RWPE1 (cell line): Measurements from ENCODE around the gene NMUR1.

ENCODE experiments used
- CTCF ChIA-PET: fragments of 350-600 bp; sonication (Branson Sonifier 250); formaldehyde crosslinking; extraction: SDS; loops from one replicate; lab custom pipeline; 2021; lab: Yijun Ruan, JAX
- POLR2A ChIA-PET: fragments of 400-600 bp; formaldehyde crosslinking; extraction: SDS; loops from one replicate; lab custom pipeline; 2020; ENCODE audit warnings: antibody characterized with exemption; ENCODE audit not compliant: low non-redundant PET; lab: Yijun Ruan, JAX
- DNase-seq: peaks from one replicate; pipeline ENCODE4 v3.0.0; 2012; ENCODE audit warnings: low spot score
- H3K27ac ChIP-seq: fragments of 450-650 bp; 2 replicates; pipeline ENCODE4 v1.5.1; 2017
- TF ChIP-seq, protein P1 (sequence below): fragments of 450-650 bp; conservative IDR thresholded peaks from 2 replicates; pipeline ENCODE4 v1.5.1; 2017; ENCODE audit warnings: low read depth, mild to moderate bottlenecking

NMUR1 gene

DNA sequence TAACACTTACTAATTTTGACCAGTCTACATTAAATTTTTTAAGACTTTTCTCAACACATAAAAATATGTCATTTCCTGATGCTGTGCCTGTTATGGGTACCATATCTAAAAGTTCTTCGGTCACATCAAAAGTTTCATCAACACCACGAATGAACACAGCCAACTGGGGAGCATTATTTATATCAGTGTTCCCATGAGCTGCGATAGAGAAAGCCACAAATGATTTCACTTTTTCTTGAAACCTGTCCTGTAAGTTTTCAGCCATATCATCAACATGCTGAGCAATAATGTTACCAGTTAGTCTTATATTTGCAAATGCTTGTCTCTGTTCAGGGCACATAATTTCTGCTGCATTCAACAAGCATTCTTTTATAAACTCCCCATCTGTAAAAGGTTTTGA, 35.6 kb downstream of the NMUR1 start:
- TF ChIP-seq, protein P1, sequence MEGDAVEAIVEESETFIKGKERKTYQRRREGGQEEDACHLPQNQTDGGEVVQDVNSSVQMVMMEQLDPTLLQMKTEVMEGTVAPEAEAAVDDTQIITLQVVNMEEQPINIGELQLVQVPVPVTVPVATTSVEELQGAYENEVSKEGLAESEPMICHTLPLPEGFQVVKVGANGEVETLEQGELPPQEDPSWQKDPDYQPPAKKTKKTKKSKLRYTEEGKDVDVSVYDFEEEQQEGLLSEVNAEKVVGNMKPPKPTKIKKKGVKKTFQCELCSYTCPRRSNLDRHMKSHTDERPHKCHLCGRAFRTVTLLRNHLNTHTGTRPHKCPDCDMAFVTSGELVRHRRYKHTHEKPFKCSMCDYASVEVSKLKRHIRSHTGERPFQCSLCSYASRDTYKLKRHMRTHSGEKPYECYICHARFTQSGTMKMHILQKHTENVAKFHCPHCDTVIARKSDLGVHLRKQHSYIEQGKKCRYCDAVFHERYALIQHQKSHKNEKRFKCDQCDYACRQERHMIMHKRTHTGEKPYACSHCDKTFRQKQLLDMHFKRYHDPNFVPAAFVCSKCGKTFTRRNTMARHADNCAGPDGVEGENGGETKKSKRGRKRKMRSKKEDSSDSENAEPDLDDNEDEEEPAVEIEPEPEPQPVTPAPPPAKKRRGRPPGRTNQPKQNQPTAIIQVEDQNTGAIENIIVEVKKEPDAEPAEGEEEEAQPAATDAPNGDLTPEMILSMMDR: no peak
- ChIA-PET CTCF (no interaction called here), POLR2A (no interaction called here)
- DNase-seq: no peak
- no peak overlapping the region for H3K27ac ChIP-seq

DNA sequence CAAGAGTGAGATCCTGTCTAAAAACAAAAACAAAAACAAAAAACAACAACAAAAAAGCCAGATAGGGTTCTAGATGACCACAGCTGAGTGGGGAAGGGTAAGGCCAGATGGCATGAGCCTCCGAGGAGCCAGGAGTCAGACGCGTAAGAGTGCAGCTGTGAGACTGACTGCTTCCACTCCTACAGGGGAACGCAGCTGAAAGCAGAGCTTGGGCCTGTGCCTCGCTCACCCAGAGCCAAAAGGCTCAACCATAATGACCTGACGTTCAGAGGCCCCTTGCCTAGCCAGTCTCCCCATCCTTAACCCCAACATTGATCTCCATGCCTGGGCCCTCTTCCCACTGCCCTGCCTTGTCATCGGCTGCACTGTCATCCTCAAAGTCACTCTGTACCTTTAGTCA, 39.4 kb downstream of the NMUR1 start:
- CTCF ChIA-PET: interaction anchor here (0.5 kb wide), 1 partner anchor 73 kb away, joined by 3 read pairs; no protein-coding TSS in a partner anchor
- DNase-seq: no peak
- no peak overlapping the region for H3K27ac ChIP-seq
- TF ChIP-seq, protein P1: no peak
- POLR2A ChIA-PET: no interaction called here

DNA sequence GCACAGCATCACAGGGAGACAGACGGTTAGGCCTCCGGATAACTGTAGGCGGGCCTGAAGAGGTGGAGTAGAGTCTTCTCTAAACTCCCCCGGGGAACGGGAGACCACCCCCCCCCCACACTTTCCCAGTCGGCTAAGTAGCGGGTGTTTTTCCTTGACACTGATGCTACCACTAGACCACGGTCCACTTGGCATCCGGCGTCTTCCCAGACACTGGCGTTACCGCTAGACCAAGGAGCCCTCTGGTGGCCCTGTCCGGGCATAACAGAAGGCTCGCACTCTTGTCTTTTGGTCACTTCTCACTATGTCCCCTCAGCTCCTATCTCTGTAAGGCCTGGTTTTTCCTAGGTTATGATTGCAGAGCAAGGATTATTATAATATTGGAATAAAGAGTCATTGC, 40.3 kb downstream of the NMUR1 start:
- ChIA-PET POLR2A (no interaction called here), CTCF (interaction anchor here (0.7 kb wide), 1 partner anchor 132 kb away, joined by 3 read pairs; no protein-coding TSS in a partner anchor)
- TF ChIP-seq, protein P1: no peak; the same call in 1 of the 2 replicates
- no peak overlapping the region for H3K27ac ChIP-seq
- DNase-seq: no peak

DNA sequence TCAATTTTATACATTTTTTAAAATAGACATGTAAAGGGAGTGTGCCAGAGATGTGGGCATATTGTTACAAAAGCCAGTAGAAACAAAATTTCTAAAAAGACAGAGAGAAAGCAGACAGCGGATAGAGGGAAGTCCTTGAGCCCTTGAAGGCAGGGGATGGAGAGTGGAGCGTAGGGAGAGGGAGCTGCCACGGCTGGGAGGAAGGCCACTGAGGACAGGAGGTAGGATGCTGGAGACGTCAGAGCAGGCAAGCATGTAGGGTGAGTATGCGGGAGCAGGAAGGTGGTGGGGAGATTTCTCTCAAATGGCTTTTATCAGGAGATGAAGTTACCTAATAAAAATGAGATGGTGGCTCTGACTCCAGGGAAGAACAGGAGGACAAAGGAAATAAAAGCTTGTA, 41.9 kb downstream of the NMUR1 start:
- no peak overlapping the region for H3K27ac ChIP-seq
- no peak for DNase-seq
- TF ChIP-seq, protein P1: no peak
- CTCF ChIA-PET: no interaction called here
- POLR2A ChIA-PET: no interaction called here

DNA sequence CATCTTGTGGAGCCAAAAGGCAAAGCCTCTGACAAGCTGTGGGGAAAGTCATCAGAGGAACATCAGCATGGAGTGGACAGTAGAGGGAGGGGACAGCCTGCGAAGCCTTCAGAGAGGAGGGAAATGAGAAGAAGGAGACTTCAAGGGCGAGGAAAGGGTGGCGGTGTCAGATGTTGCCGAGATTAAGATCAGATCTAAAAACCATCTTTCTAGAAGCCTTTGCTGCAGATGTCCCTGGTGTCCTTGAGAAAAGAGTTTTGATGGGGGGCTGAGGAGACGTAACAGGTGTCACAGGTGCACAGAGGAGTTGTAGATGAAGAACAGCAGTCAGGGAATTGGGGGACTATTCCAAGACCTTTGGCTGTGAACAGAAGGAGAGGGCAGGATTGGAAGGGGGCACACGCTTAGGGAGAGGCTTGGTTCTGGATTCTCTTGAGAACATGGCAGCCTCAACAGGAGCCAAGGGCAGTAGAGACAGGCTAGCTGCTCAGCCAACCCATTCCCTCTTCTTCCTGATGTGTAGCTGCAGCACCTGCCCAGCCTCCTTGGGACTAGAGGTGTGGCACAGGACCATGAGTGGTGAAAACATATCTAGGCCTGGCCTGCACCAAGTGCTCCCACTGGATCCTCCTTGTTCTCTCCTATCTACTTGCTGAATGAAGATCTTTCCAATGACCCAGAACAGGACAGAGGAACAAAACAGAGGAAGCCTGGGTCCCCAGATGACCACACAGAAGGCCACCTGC, 43.2 kb downstream of the NMUR1 start:
- POLR2A ChIA-PET: interaction anchor here (0.6 kb wide), 1 partner anchor 197 kb away, joined by 3 read pairs; no protein-coding TSS in a partner anchor
- TF ChIP-seq, protein P1: no peak
- DNase-seq: no peak
- CTCF ChIA-PET: interaction anchor here (1.0 kb wide), 1 partner anchor 75 kb away, joined by 3 read pairs; no protein-coding TSS in a partner anchor
- H3K27ac ChIP-seq: no peak overlapping the region

DNA sequence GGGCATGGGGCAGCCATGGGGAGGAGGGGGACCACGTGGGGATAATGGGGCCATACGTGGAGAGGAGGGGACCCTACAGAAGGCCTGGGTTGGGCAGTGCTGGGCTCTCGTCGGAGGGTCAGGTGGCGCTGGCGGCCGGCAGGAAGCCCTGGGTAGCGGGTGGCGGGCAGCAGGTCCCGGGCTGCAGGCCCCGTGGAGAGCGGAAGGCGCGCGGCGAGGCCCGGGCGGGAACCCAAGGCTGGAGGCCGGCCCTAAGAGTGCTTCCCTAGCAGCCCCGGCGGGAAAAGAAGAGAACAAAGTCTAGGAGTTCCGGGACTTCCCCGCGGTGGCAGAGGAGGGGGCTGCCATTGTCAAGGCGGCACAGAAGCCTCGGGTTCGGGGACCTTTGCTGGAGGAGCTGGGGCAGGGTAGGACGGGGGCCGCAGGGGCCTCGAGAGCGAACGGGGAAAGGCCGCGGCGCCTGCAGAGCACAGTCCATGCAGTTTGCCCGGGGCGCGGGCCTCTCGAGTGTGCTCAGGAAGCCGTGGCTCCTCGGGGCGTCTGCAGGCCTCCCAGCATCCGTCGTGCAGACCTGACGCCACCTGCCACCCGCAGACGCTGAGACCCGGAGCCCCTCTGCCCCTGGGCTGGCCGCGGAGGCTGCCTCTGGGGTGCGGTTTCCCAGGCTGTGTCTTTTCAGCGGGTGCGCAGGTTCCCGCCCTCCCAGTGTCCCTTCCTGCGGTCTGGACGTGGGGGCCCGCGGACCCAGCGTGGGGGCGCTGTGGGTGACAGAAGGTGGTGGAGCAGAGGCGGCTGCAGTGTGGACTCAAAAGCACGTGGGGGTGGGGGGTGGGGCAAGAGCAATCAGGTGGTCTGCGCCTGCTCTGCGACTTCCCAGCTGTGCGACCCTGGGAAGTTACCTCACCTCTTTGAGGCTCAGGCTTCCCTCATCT, 46.6 kb downstream of the NMUR1 start:
- CTCF ChIA-PET: interaction anchor here (0.6 to 1.1 kb wide), 7 partner anchors 15 to 937 kb away, joined by 3 to 5 read pairs (median 3); no protein-coding TSS in a partner anchor

More for the DNA sequence above, 46.6 kb downstream of the NMUR1 start:
- DNase-seq: no peak
- no peak overlapping the region for H3K27ac ChIP-seq
- TF ChIP-seq, protein P1: no peak
- POLR2A ChIA-PET: no interaction called here
